HG02763 (cell line): Measurements from ENCODE around the gene EPHX1.
"Not testable (repeated sequence)": the region's sequence is repeated elsewhere in the genome, so short reads cannot be mapped to it uniquely, and the experiment has no call there.

Experiments
- ATAC-seq: cut with Tn5 transposase; IDR thresholded peaks from one replicate; pipeline ENCODE4 v1.9.1; 2021; ENCODE audit warnings: mild to moderate bottlenecking, moderate library complexity; ENCODE audit not compliant: unreplicated experiment

Gene EPHX1

GRCh38 chr1:225809842-225810578, at the start of gene EPHX1:
Gene EPHX1, plus strand, starts transcription at chr1:225810124. Its CDS starts 18,606 bp downstream, at chr1:225828730.
- peak; percentile 96 for ATAC-seq

GRCh38 chr1:225760531-225760930, 49.4 kb upstream of the EPHX1 start:
- no peak for ATAC-seq

GRCh38 chr1:225761395-225761794, 48.5 kb upstream of the EPHX1 start:
- not testable (repeated sequence) for ATAC-seq

GRCh38 chr1:225762002-225762441, 47.9 kb upstream of the EPHX1 start:
- no peak for ATAC-seq

GRCh38 chr1:225762444-225762843, 47.5 kb upstream of the EPHX1 start:
- ATAC-seq: no peak

- no peak for ATAC-seq
Measured at GRCh38 chr1:225763716-225764548, 46.0 kb upstream of the EPHX1 start.

- ATAC-seq: no peak
Measured at GRCh38 chr1:225765982-225766674, 43.8 kb upstream of the EPHX1 start.

- ATAC-seq: no peak
Measured at GRCh38 chr1:225766967-225767633, 42.8 kb upstream of the EPHX1 start.

GRCh38 chr1:225767634-225768540, 42.0 kb upstream of the EPHX1 start:
- ATAC-seq: no peak

GRCh38 chr1:225768662-225769426, 41.1 kb upstream of the EPHX1 start:
- no peak for ATAC-seq

GRCh38 chr1:225769687-225770086, 40.2 kb upstream of the EPHX1 start:
- no peak for ATAC-seq

- ATAC-seq: no peak
Measured at GRCh38 chr1:225770561-225771248, 39.2 kb upstream of the EPHX1 start.

- ATAC-seq: no peak
Measured at GRCh38 chr1:225771661-225772322, 38.1 kb upstream of the EPHX1 start.

- ATAC-seq: no peak
Measured at GRCh38 chr1:225772323-225772768, 37.6 kb upstream of the EPHX1 start.

- no peak for ATAC-seq
Measured at GRCh38 chr1:225772848-225773247, 37.1 kb upstream of the EPHX1 start.

GRCh38 chr1:225774281-225775147, 35.4 kb upstream of the EPHX1 start:
- ATAC-seq: no peak

GRCh38 chr1:225776294-225776693, 33.6 kb upstream of the EPHX1 start:
- ATAC-seq: no peak
